A549 (cell line): ENCODE results near the gene CCDC90B. TPM values are rescaled to one million over a fixed set of nuclear protein-coding genes. Genes with fewer than 3 reads are reported as not detected.

Experiments
- ATAC-seq, 2 experiments: fragments of 200-7000 bp in 1 of 2; fragments of >200 bp in 1 of 2; cut with Nextera tagmentation in 1 of 2; cut with Tn5 transposase in 1 of 2; 3 replicates each; pipeline versions ENCODE4 v1.8.0 to v1.9.1; 2018 to 2020; ENCODE audit warnings: mild to moderate bottlenecking in 1 of 2, moderate library complexity in 1 of 2
- CTCF ChIA-PET: fragments of 300-600 bp; sonication (Branson Sonifier 250); formaldehyde crosslinking; extraction: SDS; loops from one replicate; lab custom pipeline; 2021; ENCODE audit warnings: antibody characterized with exemption, inconsistent platforms; lab: Yijun Ruan, JAX
- POLR2A ChIA-PET: fragments of 350-600 bp; formaldehyde crosslinking; extraction: SDS; loops from one replicate; lab custom pipeline; 2021; ENCODE audit warnings: antibody characterized with exemption, inconsistent platforms; lab: Yijun Ruan, JAX
- DNase-seq, 2 experiments: peaks; one replicate each; pipeline versions ENCODE4 v3.0.0 to v3.0.0-alpha.2; 2011 to 2016; ENCODE audit warnings: low read depth in 1 of 2, low spot score in 1 of 2
- FAIRE-seq: peaks from 2 replicates; lab custom pipeline; 2011; peaks lifted over from hg19 to GRCh38; lab: Jason Lieb, UNC
- H3K27ac ChIP-seq, 2 experiments: fragments of >200 bp; sonication (Bioruptor Twin); formaldehyde crosslinking; 3 replicates each; pipeline ENCODE4 v1.5.1; 2016 to 2017
- H3K4me1 ChIP-seq: fragments of >200 bp; sonication (Bioruptor Twin); formaldehyde crosslinking; 3 replicates; pipeline ENCODE4 v1.6.1; 2016
- H3K4me2 ChIP-seq: fragments of >200 bp; sonication (Bioruptor Twin); formaldehyde crosslinking; 3 replicates; pipeline ENCODE4 v1.6.1; 2016
- H3K4me3 ChIP-seq: fragments of >200 bp; sonication (Bioruptor Twin); formaldehyde crosslinking; 3 replicates; pipeline ENCODE4 v1.5.1; 2016
- H3K9me3 ChIP-seq: fragments of >200 bp; sonication (Bioruptor Twin); formaldehyde crosslinking; 3 replicates; pipeline ENCODE4 v1.6.1; 2016
- BCL3 ChIP-seq: fragments of >200 bp; sonication (Bioruptor Twin); formaldehyde crosslinking; IDR thresholded peaks from 3 replicates; pipeline ENCODE4 v1.6.1; 2016
- BHLHE40 ChIP-seq: IDR thresholded peaks from 2 replicates; pipeline ENCODE4 v1.6.1; 2012; ENCODE audit warnings: low read depth, low read length, inconsistent platforms
- CEBPB ChIP-seq, 2 experiments: fragments of >200 bp in 1 of 2; sonication (Bioruptor Twin) in 1 of 2; formaldehyde crosslinking in 1 of 2; IDR thresholded peaks; 2 replicates each; pipeline ENCODE4 v1.6.1; 2012 to 2016
- CHD4 ChIP-seq: fragments of 200-600 bp; sonication (generic); IDR thresholded peaks from 2 replicates; pipeline ENCODE4 v1.6.1; 2016; ENCODE audit warnings: antibody characterized with exemption, mild to moderate bottlenecking, borderline replicate concordance
- ESRRA ChIP-seq: fragments of 150-350 bp; IDR thresholded peaks from 2 replicates; pipeline ENCODE4 v1.6.1; 2014; ENCODE audit warnings: mild to moderate bottlenecking, low read length, borderline replicate concordance
- FOSB ChIP-seq: fragments of 250-450 bp; sonication (Bioruptor Pico); IDR thresholded peaks from 2 replicates; pipeline ENCODE4 v1.5.0; 2020; ENCODE audit warnings: mild to moderate bottlenecking, moderate library complexity
- FOSL2 ChIP-seq, 2 experiments: fragments of 450-650 bp in 1 of 2; fragments of >200 bp in 1 of 2; sonication (Bioruptor Twin) in 1 of 2; formaldehyde crosslinking; IDR thresholded peaks; 2 replicates each; pipeline versions ENCODE4 v1.5.0 to v1.6.1; 2016 to 2020; ENCODE audit warnings: mild to moderate bottlenecking in 1 of 2, moderate library complexity in 1 of 2
- FOXS1 ChIP-seq: fragments of 250-450 bp; sonication (Bioruptor Pico); IDR thresholded peaks from 2 replicates; pipeline ENCODE4 v1.5.0; 2020; ENCODE audit warnings: mild to moderate bottlenecking, moderate library complexity
- GATA3 ChIP-seq: IDR thresholded peaks from 2 replicates; pipeline ENCODE4 v1.6.1; 2012; ENCODE audit warnings: borderline replicate concordance
- HDAC2 ChIP-seq: fragments of 200-600 bp; sonication (generic); IDR thresholded peaks from 2 replicates; pipeline ENCODE4 v1.6.1; 2016
- HEYL ChIP-seq: fragments of 250-450 bp; sonication (Bioruptor Pico); IDR thresholded peaks from 2 replicates; pipeline ENCODE4 v1.8.0; 2021; ENCODE audit warnings: mild to moderate bottlenecking, moderate library complexity
- HMGXB4 ChIP-seq: fragments of 250-450 bp; sonication (Bioruptor Pico); IDR thresholded peaks from 2 replicates; pipeline ENCODE4 v1.5.0; 2021; ENCODE audit warnings: mild to moderate bottlenecking, moderate library complexity, borderline replicate concordance
- HOXA7 ChIP-seq: fragments of 250-450 bp; sonication (Bioruptor Pico); IDR thresholded peaks from 2 replicates; pipeline ENCODE4 v1.5.0; 2020; ENCODE audit warnings: mild to moderate bottlenecking, moderate library complexity
- HOXB5 ChIP-seq: fragments of 250-450 bp; sonication (Bioruptor Pico); IDR thresholded peaks from 2 replicates; pipeline ENCODE4 v1.5.0; 2020; ENCODE audit warnings: mild to moderate bottlenecking, moderate library complexity
- KDM1A ChIP-seq: fragments of 200-600 bp; sonication (generic); IDR thresholded peaks from 2 replicates; pipeline ENCODE4 v1.6.1; 2016; ENCODE audit warnings: low read depth, mild to moderate bottlenecking
- MAFK ChIP-seq: fragments of 450-650 bp; IDR thresholded peaks from 2 replicates; pipeline ENCODE4 v1.6.1; 2014; ENCODE audit not compliant: partially characterized antibody
- MAX ChIP-seq: IDR thresholded peaks from 2 replicates; pipeline ENCODE4 v1.6.1; 2012
- MYC ChIP-seq: IDR thresholded peaks from 2 replicates; pipeline ENCODE4 v1.6.1; 2012; ENCODE audit warnings: mild to moderate bottlenecking, inconsistent platforms, low read length, improper control_type of control experiment, borderline replicate concordance
- PBX3 ChIP-seq: IDR thresholded peaks from 2 replicates; pipeline ENCODE4 v1.6.1; 2012
- POLR2A ChIP-seq: IDR thresholded peaks from 2 replicates; pipeline ENCODE4 v1.6.1; 2012; ENCODE audit warnings: mild to moderate bottlenecking, low read length
- RFX5 ChIP-seq: fragments of 450-650 bp; IDR thresholded peaks from 2 replicates; pipeline ENCODE4 v1.7.1; 2014; ENCODE audit warnings: antibody characterized with exemption, mild to moderate bottlenecking, moderate library complexity
- TFCP2L1 ChIP-seq: fragments of 250-450 bp; sonication (Bioruptor Pico); IDR thresholded peaks from 2 replicates; pipeline ENCODE4 v1.5.0; 2021; ENCODE audit warnings: mild to moderate bottlenecking
- TP53 ChIP-seq: fragments of 250-450 bp; sonication (Bioruptor Pico); IDR thresholded peaks from 2 replicates; pipeline ENCODE4 v1.5.0; 2021; ENCODE audit warnings: mild to moderate bottlenecking, moderate library complexity
- ZC3H11A ChIP-seq: fragments of 450-650 bp; IDR thresholded peaks from 2 replicates; pipeline ENCODE4 v1.6.1; 2014; ENCODE audit warnings: antibody characterized with exemption, mild to moderate bottlenecking
- ZFP36 ChIP-seq: fragments of 450-650 bp; IDR thresholded peaks from 2 replicates; pipeline ENCODE4 v1.6.1; 2014; ENCODE audit warnings: borderline replicate concordance; ENCODE audit not compliant: partially characterized antibody
- ZNF302 ChIP-seq: fragments of 250-450 bp; sonication (Bioruptor Pico); IDR thresholded peaks from 2 replicates; pipeline ENCODE4 v1.9.0; 2021; ENCODE audit warnings: inconsistent platforms, mild to moderate bottlenecking, moderate library complexity
- WGBS: methylation state at CpG from one replicate; pipeline ENCODE4 v1.1.6; 2017; ENCODE audit errors: missing lambda C conversion rate; 5-methylcytosine and 5-hydroxymethylcytosine counted together
- polyA plus RNA-seq, 4 experiments: library from polyadenylated mRNA; depleted of rRNA in 3 of 4; stranded (reverse); fragments of >200 nt; fragmentation: RNase III in 1 of 4; extraction: RNeasy Plus Mini Kit Qiagen cat#74134 plus additional on column Dnase treatment in 1 of 4; gene quantifications; 2 replicates in 3 of 4; 3 replicates in 1 of 4; pipeline ENCODE4 v1.2.3, GENCODE V29; 2011 to 2017

Gene CCDC90B
- polyA plus RNA-seq, 2 of the 4 experiments (the other 2 are of a cell fraction), result 63.7 to 80.5 TPM

- no peak for FAIRE-seq
- ChIA-PET CTCF (interaction anchor here (0.7 to 1.7 kb wide), 3 partner anchors 12 to 16 kb away, joined by 3 to 4 read pairs (median 4); no protein-coding TSS in a partner anchor), POLR2A (no interaction called here)
- no peak for DNase-seq
- no peaks in the 10 kb centered on the region for H3K4me1 ChIP-seq
- no peak overlapping the region for H3K4me2 ChIP-seq
- WGBS, result 5% methylated on average over 4 of the region's 4 CpGs
- H3K27ac ChIP-seq, result no peak overlapping the region
- TF ChIP-seq HOXB5 (CRISPR knock-in tag) (no peak), MAX (no peak), MAFK (no peak), PBX3 (no peak), BHLHE40 (no peak), TFCP2L1 (CRISPR knock-in tag) (no peak), KDM1A (no peak), POLR2A (no peak), HDAC2 (no peak), ZC3H11A (no peak), ZFP36 (no peak), HMGXB4 (CRISPR knock-in tag) (no peak), TP53 (no peak), FOSL2 (IDR thresholded peaks at IDR 0.05) (no peak), FOSL2 (CRISPR knock-in tag; IDR thresholded peaks at IDR 0.05) (no peak), FOXS1 (CRISPR knock-in tag) (no peak), ZNF302 (CRISPR knock-in tag) (no peak)
- TF ChIP-seq, all 56 proteins: peak for 0
- Histone ChIP-seq H3K4me3 (no peak overlapping the region), H3K9me3 (no peaks in the 10 kb centered on the region)
- no peak for ATAC-seq
Observed at GRCh38 chr11:83319346-83319745, 33.2 kb upstream of the CCDC90B start.

GRCh38 chr11:83318931-83319330 lies 32.8 kb upstream of the CCDC90B start:
- Histone ChIP-seq H3K4me1 (no peaks in the 10 kb centered on the region), H3K27ac (no peak overlapping the region), H3K4me3 (no peak overlapping the region), H3K4me2 (no peak overlapping the region), H3K9me3 (no peaks in the 10 kb centered on the region)
- 60% methylated on average over 1 of the region's 1 CpG for WGBS
- FAIRE-seq, result no peak
- no peak for DNase-seq
- no peak for TF ChIP-seq CEBPB (IDR thresholded peaks at IDR 0.05)
- no peak for TF ChIP-seq ZFP36
- TF ChIP-seq CHD4, result no peak
- TF ChIP-seq HEYL (CRISPR knock-in tag), result no peak
- TF ChIP-seq MYC, result no peak
- no peak for TF ChIP-seq ZC3H11A
- no peak for TF ChIP-seq MAFK
- TF ChIP-seq TFCP2L1 (CRISPR knock-in tag), result no peak
- TF ChIP-seq TP53, result no peak
- no peak for TF ChIP-seq ESRRA
- TF ChIP-seq HMGXB4 (CRISPR knock-in tag), result no peak
- TF ChIP-seq POLR2A, result no peak
- no peak for TF ChIP-seq FOSB (CRISPR knock-in tag)
- TF ChIP-seq BCL3, result no peak
- no peak for TF ChIP-seq HOXA7 (CRISPR knock-in tag)
- TF ChIP-seq MAX, result no peak
- no peak for TF ChIP-seq KDM1A
- no peak for TF ChIP-seq RFX5
- TF ChIP-seq GATA3, result no peak
- ChIA-PET CTCF (interaction anchor here (0.7 to 1.7 kb wide), 3 partner anchors 11 to 15 kb away, joined by 3 to 4 read pairs (median 4); no protein-coding TSS in a partner anchor), POLR2A (no interaction called here)
- ATAC-seq, result no peak
